Calu3 (cell line): Measurements from ENCODE around the gene SRL. TPM values are rescaled to one million over a fixed set of nuclear protein-coding genes. Genes with fewer than 3 reads are reported as not detected.

Experiments
- BruUV-seq: library from RNA; stranded (reverse); fragments of 400-500 nt; replicated peaks from 2 replicates; lab custom pipeline; 2021; lab: Mats Ljungman, UMichigan
- CTCF ChIA-PET: fragments of 300-600 bp; sonication (Branson Sonifier 250); formaldehyde crosslinking; loops from one replicate; lab custom pipeline; 2022; ENCODE audit warnings: antibody characterized with exemption; lab: Charles Lee
- DNase-seq: peaks from one replicate; pipeline ENCODE4 v3.0.0; 2022
- H3K27ac Mint-ChIP-seq: one replicate; pipeline ENCODE4 v1.8.0; 2022; ENCODE audit warnings: mixed read lengths; ENCODE audit not compliant: unreplicated experiment
- H3K27me3 Mint-ChIP-seq: one replicate; pipeline ENCODE4 v1.8.0; 2022; ENCODE audit warnings: mixed read lengths; ENCODE audit not compliant: unreplicated experiment
- H3K36me3 Mint-ChIP-seq: one replicate; pipeline ENCODE4 v1.8.0; 2022; ENCODE audit warnings: mild to moderate bottlenecking, moderate library complexity, mixed read lengths; ENCODE audit not compliant: insufficient read depth, unreplicated experiment
- H3K4me1 Mint-ChIP-seq: one replicate; pipeline ENCODE4 v1.8.0; 2022; ENCODE audit warnings: mild to moderate bottlenecking, low read depth, mixed read lengths; ENCODE audit not compliant: unreplicated experiment
- H3K4me3 Mint-ChIP-seq: one replicate; pipeline ENCODE4 v1.8.0; 2022; ENCODE audit warnings: mild to moderate bottlenecking, low read depth, moderate library complexity, mixed read lengths; ENCODE audit not compliant: unreplicated experiment
- H3K9me3 Mint-ChIP-seq: one replicate; pipeline ENCODE4 v1.8.0; 2022; ENCODE audit warnings: low read depth, mixed read lengths; ENCODE audit not compliant: unreplicated experiment
- CTCF ChIP-seq: fragments of 200-600 bp; IDR thresholded peaks from one replicate; pipeline ENCODE4 v1.8.0; 2022; ENCODE audit warnings: antibody characterized with exemption; ENCODE audit not compliant: unreplicated experiment
- intact Hi-C: fragments of 100-400 bp; cut with micrococcal nuclease; formaldehyde crosslinking; loops from one replicate; pipeline ENCODE4 v1.10.0; 2022; ENCODE audit not compliant: unreplicated experiment
- total RNA-seq: library from RNA; stranded (reverse); gene quantifications from 2 replicates; pipeline ENCODE4 v1.2.3, GENCODE V29; 2022

Gene SRL
- total RNA-seq, 1 experiment from 2014 or later, result not detected

- Mint-ChIP-seq H3K27ac (no peak overlapping the region), H3K9me3 (no peaks in the 10 kb centered on the region), H3K4me1 (no peaks in the 10 kb centered on the region), H3K27me3 (peaks cover under 1% of the 10 kb centered on the region), H3K36me3 (no peaks in the 10 kb centered on the region), H3K4me3 (no peak overlapping the region)
- no peak for TF ChIP-seq CTCF
- intact Hi-C loops, result no loop called here
- BruUV-seq, result no TSS peak
- CTCF ChIA-PET, result no interaction called here
- no peak for DNase-seq
These were observed 89.6 kb downstream of the SRL start for GRCh38 chr16:4152267-4152666.

GRCh38 chr16:4147236-4147635 lies 94.6 kb downstream of the SRL start:
- no peak for TF ChIP-seq CTCF
- H3K27me3 Mint-ChIP-seq, result no peaks in the 10 kb centered on the region
- intact Hi-C loops, result no loop called here
- no peak overlapping the region for H3K27ac Mint-ChIP-seq
- CTCF ChIA-PET, result interaction anchor here (0.6 kb wide), 1 partner anchor 106 kb away, joined by 6 read pairs; no protein-coding TSS in a partner anchor
- no peaks in the 10 kb centered on the region for H3K9me3 Mint-ChIP-seq
- no peaks in the 10 kb centered on the region for H3K36me3 Mint-ChIP-seq
- no peak for DNase-seq
- no peak overlapping the region for H3K4me3 Mint-ChIP-seq
- no peaks in the 10 kb centered on the region for H3K4me1 Mint-ChIP-seq
- no TSS peak for BruUV-seq

GRCh38 chr16:4142268-4142667 lies 99.6 kb downstream of the SRL start:
- no peak for TF ChIP-seq CTCF
- no TSS peak for BruUV-seq
- Mint-ChIP-seq H3K4me3 (no peak overlapping the region), H3K4me1 (no peaks in the 10 kb centered on the region), H3K27me3 (no peaks in the 10 kb centered on the region), H3K27ac (no peak overlapping the region), H3K36me3 (no peaks in the 10 kb centered on the region), H3K9me3 (no peaks in the 10 kb centered on the region)
- CTCF ChIA-PET, result no interaction called here
- DNase-seq, result no peak
- intact Hi-C loops, result no loop called here

DNA sequence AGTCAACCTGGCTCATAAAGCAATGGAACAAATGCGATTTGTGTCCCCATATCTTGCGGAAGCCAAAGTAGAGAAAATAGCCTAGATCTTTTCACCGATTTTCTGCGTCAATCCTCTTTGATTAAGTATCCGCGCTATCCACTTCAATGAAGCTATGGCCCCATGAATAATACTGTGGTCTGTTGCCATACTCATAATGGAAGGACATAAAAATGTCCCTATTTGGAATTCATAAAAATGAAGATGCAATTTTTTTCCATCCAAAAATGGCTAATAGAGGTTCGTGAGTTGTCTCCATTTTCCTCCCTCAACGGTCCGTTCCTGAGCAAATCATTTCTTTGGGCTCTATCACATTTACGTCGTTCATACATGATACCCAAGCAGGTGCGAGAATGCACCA lies 100.3 kb downstream of the SRL start:
- Mint-ChIP-seq H3K4me3 (no peak overlapping the region), H3K9me3 (no peaks in the 10 kb centered on the region), H3K36me3 (peaks cover 1% of the 10 kb centered on the region), H3K27ac (no peak overlapping the region), H3K27me3 (no peaks in the 10 kb centered on the region), H3K4me1 (peaks cover 1% of the 10 kb centered on the region)
- no peak for TF ChIP-seq CTCF
- CTCF ChIA-PET, result no interaction called here
- DNase-seq, result no peak
- BruUV-seq, result no TSS peak
- intact Hi-C loops, result no loop called here
